ENCODE results near the gene LGALS3BP.
"Not testable (repeated sequence)": the region's sequence is repeated elsewhere in the genome, so short reads cannot be mapped to it uniquely, and the experiment has no call there.

The LGALS3BP gene

DNA sequence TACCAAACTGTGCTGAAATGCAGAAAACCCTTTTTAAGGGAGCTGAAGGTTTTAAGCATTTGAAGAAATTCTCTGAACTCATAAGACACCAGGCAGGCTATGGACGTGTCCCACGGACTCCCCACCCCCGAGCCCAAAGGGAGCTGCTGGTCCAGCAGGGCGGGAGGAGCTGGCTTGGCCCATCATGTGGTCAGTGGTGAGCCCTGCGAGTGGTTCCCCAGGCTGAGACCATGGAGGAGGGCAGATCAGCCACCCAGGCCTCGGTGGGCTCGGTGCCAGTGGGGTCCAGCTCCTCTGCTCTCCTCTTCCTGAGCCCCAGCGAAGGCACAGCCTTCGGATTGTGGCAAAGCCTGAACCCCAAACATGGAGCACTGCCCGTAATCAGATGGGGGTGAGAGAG, 27.0 kb downstream of the LGALS3BP start:
- Histone ChIP-seq H3K36me3 (ENCODE audit: control insufficient read depth in 1 of 2, insufficient read depth in 2 of 2, low read length in 2 of 2) (no peaks in the 10 kb centered on the region), H3K27ac (ENCODE audit: low read depth, low read length) (no peak overlapping the region), H3K4me3 (ENCODE audit: low read depth in 1 of 2, low read length in 2 of 2) (no peak overlapping the region), H3K9me3 (ENCODE audit: control insufficient read depth in 1 of 2, low read length in 2 of 2) (peaks cover 11 to 16% of the 10 kb centered on the region in 2 donors), H3K27me3 (ENCODE audit: control insufficient read depth in 1 of 2, insufficient read depth in 2 of 2, low read length in 2 of 2) (no peaks in the 10 kb centered on the region), H3K4me1 (ENCODE audit: control insufficient read depth in 1 of 2, insufficient read depth in 2 of 2, low read length in 2 of 2) (peaks cover under 1 to 7% of the 10 kb centered on the region in 2 donors), H3K9ac (ENCODE audit: low read depth in 1 of 2, low read length in 2 of 2) (no peak overlapping the region)

DNA sequence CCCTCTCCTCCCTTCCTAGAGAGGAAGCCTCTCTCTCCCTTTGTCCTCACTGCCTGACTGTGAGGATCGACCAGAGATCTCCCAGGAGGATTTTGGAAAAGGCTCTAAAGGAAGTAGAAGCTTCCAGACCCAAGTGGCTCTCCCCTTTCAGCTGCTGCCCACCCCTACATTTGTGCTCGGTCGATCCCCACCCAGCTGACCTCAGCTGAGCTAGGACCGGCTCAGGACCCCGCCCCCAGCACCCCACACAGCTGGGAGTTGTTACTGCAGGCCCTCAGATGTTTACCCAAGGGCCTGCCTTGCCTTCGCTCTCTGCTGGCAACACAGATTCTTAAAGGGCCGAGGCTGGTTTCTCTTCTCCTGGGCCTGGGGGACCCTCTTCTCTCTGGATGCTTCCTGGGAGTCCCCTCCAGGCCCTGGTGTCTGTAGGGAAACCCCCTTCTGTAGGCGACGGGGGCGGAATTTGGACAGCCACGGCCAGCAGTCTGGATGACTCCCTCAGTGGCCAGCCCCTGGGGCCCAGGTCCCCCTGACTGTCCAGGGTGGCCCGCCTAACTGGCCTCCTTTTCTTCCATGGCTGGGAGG, 27.7 kb downstream of the LGALS3BP start:
- no peaks in the 10 kb centered on the region for H3K27me3 ChIP-seq (ENCODE audit: control insufficient read depth in 1 of 2, insufficient read depth in 2 of 2, low read length in 2 of 2)
- H3K27ac ChIP-seq (ENCODE audit: low read depth, low read length), result no peak overlapping the region
- H3K4me3 ChIP-seq (ENCODE audit: low read depth in 1 of 2, low read length in 2 of 2), result no peak overlapping the region
- H3K9me3 ChIP-seq (ENCODE audit: control insufficient read depth in 1 of 2, low read length in 2 of 2), result peaks cover 11 to 16% of the 10 kb centered on the region in 2 donors
- H3K36me3 ChIP-seq (ENCODE audit: control insufficient read depth in 1 of 2, insufficient read depth in 2 of 2, low read length in 2 of 2), result no peaks in the 10 kb centered on the region
- H3K9ac ChIP-seq (ENCODE audit: low read depth in 1 of 2, low read length in 2 of 2), result no peak overlapping the region
- peaks cover 7 to 13% of the 10 kb centered on the region in 2 donors for H3K4me1 ChIP-seq (ENCODE audit: control insufficient read depth in 1 of 2, insufficient read depth in 2 of 2, low read length in 2 of 2)

DNA sequence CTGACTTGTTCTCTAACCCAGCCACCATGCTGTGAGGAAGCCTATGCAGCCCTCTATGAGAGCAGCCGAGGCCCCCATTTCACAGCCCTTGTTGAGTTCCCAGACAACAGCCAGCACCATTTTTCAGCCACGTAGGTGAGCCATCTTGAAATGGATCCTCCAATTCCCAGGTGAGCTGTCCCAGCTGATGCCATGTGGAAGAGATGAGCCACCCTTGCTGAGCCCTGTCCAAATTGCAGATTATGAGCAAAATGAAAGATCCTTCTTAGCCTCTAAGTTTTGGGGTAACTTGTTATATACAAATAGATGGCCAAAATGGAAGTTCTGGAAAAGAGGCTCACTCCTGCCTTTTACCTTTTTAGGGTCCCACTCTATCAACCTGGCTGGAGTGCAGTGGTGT, 28.9 kb downstream of the LGALS3BP start:
- no peak overlapping the region for H3K4me3 ChIP-seq (ENCODE audit: low read depth in 1 of 2, low read length in 2 of 2)
- H3K36me3 ChIP-seq (ENCODE audit: control insufficient read depth in 1 of 2, insufficient read depth in 2 of 2, low read length in 2 of 2), result no peaks in the 10 kb centered on the region
- H3K9ac ChIP-seq (ENCODE audit: low read depth in 1 of 2, low read length in 2 of 2), result no peak overlapping the region
- no peak overlapping the region for H3K27ac ChIP-seq (ENCODE audit: low read depth, low read length)
- H3K4me1 ChIP-seq (ENCODE audit: control insufficient read depth in 1 of 2, insufficient read depth in 2 of 2, low read length in 2 of 2), result peaks cover 10 to 15% of the 10 kb centered on the region in 2 donors
- no peaks in the 10 kb centered on the region for H3K27me3 ChIP-seq (ENCODE audit: control insufficient read depth in 1 of 2, insufficient read depth in 2 of 2, low read length in 2 of 2)
- peaks cover 11 to 16% of the 10 kb centered on the region in 2 donors for H3K9me3 ChIP-seq (ENCODE audit: control insufficient read depth in 1 of 2, low read length in 2 of 2)

DNA sequence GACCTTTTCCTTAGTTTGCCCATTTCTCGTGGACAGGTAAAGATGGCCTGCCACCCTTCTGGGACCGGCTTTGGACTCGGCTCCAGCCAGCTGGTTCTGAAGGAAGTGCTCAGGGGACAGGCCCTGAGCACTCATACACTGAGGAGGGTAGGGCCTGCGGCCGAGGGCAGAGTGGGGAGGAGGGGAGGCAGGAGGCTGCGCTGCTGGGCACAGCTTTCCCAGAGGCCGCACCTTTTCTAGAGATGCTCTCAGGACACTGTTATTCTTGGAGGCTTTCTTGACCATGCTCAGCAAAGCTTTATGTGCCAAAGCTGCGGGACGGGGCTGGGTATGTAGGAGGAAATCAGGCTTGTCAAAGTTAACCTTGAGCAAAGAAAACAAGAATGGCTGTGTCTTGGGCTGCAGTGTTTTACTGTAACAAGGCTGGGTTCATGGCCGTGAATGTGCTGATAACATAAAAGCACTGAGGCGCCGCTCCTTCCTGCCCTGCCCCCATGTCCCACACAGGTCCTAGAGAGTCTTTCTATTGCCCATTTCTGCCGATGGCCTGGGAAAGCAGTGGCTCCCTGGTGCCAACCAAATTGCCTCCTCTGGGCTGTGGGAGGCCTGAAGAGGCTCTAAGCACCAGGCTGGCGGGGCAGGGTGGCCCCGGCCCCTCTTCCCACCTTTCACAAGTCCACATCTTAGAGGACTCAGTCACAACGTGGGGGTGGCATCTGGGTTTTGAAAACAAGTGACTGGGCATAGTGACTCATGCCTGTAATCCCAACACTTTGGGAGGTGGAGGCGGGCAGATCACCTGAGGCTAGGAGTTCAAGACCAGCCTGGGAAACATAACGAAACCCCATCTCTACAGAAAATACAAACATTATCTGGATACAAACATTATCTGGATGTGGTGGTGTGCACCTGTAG, 32.2 kb downstream of the LGALS3BP start:
- no peak overlapping the region for H3K27ac ChIP-seq (ENCODE audit: low read depth, low read length)
- no peak overlapping the region for H3K9ac ChIP-seq (ENCODE audit: low read depth in 1 of 2, low read length in 2 of 2)
- H3K27me3 ChIP-seq (ENCODE audit: control insufficient read depth in 1 of 2, insufficient read depth in 2 of 2, low read length in 2 of 2), result no peaks in the 10 kb centered on the region
- peaks cover 11 to 16% of the 10 kb centered on the region in 2 donors for H3K9me3 ChIP-seq (ENCODE audit: control insufficient read depth in 1 of 2, low read length in 2 of 2)
- peaks cover 10 to 11% of the 10 kb centered on the region in 2 donors for H3K4me1 ChIP-seq (ENCODE audit: control insufficient read depth in 1 of 2, insufficient read depth in 2 of 2, low read length in 2 of 2)
- H3K36me3 ChIP-seq (ENCODE audit: control insufficient read depth in 1 of 2, insufficient read depth in 2 of 2, low read length in 2 of 2), result no peaks in the 10 kb centered on the region
- no peak overlapping the region for H3K4me3 ChIP-seq (ENCODE audit: low read depth in 1 of 2, low read length in 2 of 2)

DNA sequence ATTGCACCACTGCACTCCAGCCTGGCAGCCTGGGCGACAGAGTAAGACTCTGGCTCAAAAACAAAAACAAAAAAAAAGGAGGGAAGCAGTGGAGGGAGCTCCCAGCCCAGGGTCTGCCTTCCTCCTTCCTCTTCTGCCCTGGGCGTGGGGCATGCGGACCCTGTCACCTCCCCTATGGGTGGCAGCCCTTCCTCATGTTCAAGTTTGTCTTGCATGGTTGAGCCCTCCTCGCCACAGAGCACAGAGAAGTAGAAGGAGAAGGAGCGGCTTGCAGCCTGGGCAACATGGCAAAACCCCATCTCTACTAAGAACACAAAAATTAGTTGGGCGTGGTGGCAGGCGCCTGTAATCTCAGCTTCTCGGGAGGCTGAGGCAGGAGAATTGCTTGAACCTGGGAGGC, 33.1 kb downstream of the LGALS3BP start:
- Histone ChIP-seq H3K9me3 (ENCODE audit: control insufficient read depth in 1 of 2, low read length in 2 of 2) (peaks cover 11 to 16% of the 10 kb centered on the region in 2 donors), H3K4me1 (ENCODE audit: control insufficient read depth in 1 of 2, insufficient read depth in 2 of 2, low read length in 2 of 2) (peaks cover 10 to 11% of the 10 kb centered on the region in 2 donors), H3K27me3 (ENCODE audit: control insufficient read depth in 1 of 2, insufficient read depth in 2 of 2, low read length in 2 of 2) (no peaks in the 10 kb centered on the region), H3K4me3 (ENCODE audit: low read depth in 1 of 2, low read length in 2 of 2) (no peak overlapping the region), H3K9ac (ENCODE audit: low read depth in 1 of 2, low read length in 2 of 2) (no peak overlapping the region), H3K36me3 (ENCODE audit: control insufficient read depth in 1 of 2, insufficient read depth in 2 of 2, low read length in 2 of 2) (no peaks in the 10 kb centered on the region), H3K27ac (ENCODE audit: low read depth, low read length) (no peak overlapping the region)

DNA sequence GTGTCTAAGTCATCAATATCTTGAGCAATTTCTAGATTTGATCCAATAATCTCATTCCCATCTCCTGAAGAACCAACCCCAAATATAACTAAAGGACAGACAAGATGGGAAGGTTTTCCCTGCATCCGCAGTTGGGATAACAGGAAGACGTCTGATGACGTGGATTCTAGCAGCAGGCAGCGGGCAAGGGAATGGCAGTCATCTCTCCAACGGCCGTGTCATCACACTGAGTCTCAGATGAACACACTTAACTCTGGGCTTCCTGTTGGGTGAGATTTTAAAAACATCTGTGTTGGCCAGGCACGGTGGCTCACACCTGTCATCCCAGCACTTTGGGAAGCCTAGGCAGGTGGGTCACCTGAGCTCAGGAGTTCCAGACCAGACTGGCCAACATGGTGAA, 33.6 kb downstream of the LGALS3BP start:
- Histone ChIP-seq H3K27ac (ENCODE audit: low read depth, low read length) (no peak overlapping the region), H3K36me3 (ENCODE audit: control insufficient read depth in 1 of 2, insufficient read depth in 2 of 2, low read length in 2 of 2) (no peaks in the 10 kb centered on the region), H3K9me3 (ENCODE audit: control insufficient read depth in 1 of 2, low read length in 2 of 2) (peaks cover 7 to 13% of the 10 kb centered on the region in 2 donors), H3K27me3 (ENCODE audit: control insufficient read depth in 1 of 2, insufficient read depth in 2 of 2, low read length in 2 of 2) (no peaks in the 10 kb centered on the region), H3K4me3 (ENCODE audit: low read depth in 1 of 2, low read length in 2 of 2) (no peak overlapping the region), H3K4me1 (ENCODE audit: control insufficient read depth in 1 of 2, insufficient read depth in 2 of 2, low read length in 2 of 2) (peaks cover 10 to 11% of the 10 kb centered on the region in 2 donors), H3K9ac (ENCODE audit: low read depth in 1 of 2, low read length in 2 of 2) (no peak overlapping the region)

DNA sequence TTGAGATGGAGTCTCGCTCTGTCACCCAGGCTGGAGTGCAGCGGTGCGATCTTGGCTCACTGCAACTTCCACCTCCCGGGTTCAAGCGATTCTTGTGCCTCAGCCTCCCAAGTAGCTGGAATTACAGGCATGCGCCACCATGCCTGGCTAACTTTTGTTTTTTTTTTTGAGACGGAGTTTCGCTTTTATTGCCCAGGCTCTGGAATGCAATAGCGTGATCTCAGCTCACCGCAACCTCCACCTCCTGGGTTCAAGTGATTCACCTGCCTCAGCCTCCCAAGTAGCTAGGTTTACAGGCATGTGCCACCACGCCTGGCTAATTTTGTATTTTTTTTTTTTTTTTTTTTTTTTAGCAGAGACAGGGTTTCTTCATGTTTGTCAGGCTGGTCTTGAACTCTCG, 34.3 kb downstream of the LGALS3BP start:
- not testable (repeated sequence) for H3K9ac ChIP-seq (ENCODE audit: low read depth in 1 of 2, low read length in 2 of 2); H3K27ac ChIP-seq (ENCODE audit: low read depth, low read length); H3K9me3 ChIP-seq (ENCODE audit: control insufficient read depth in 1 of 2, low read length in 2 of 2); H3K4me3 ChIP-seq (ENCODE audit: low read depth in 1 of 2, low read length in 2 of 2); H3K27me3 ChIP-seq (ENCODE audit: control insufficient read depth in 1 of 2, insufficient read depth in 2 of 2, low read length in 2 of 2); H3K36me3 ChIP-seq (ENCODE audit: control insufficient read depth in 1 of 2, insufficient read depth in 2 of 2, low read length in 2 of 2)
- peaks cover 10 to 11% of the 10 kb centered on the region in 2 donors for H3K4me1 ChIP-seq (ENCODE audit: control insufficient read depth in 1 of 2, insufficient read depth in 2 of 2, low read length in 2 of 2)

DNA sequence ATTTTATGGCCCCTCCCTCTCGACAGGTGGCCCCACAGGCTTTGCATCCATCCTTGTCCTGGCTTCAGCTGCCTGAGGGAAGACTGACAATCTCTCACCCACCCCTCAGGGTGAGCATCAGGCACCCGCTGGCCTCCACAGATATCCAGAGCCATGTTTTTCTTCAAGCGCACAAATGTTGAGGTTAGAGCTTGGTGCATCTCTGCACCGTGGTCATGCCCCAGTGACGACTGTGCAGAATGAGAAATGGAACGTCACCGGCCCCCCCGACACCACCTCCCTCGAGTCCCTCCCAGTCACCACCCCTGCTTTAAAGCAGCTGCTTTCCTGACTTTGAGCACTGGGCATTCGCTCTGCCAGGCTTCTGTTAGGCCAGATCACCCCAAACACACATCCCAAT, 34.8 kb downstream of the LGALS3BP start:
- H3K27ac ChIP-seq (ENCODE audit: low read depth, low read length), result no peak overlapping the region

DNA sequence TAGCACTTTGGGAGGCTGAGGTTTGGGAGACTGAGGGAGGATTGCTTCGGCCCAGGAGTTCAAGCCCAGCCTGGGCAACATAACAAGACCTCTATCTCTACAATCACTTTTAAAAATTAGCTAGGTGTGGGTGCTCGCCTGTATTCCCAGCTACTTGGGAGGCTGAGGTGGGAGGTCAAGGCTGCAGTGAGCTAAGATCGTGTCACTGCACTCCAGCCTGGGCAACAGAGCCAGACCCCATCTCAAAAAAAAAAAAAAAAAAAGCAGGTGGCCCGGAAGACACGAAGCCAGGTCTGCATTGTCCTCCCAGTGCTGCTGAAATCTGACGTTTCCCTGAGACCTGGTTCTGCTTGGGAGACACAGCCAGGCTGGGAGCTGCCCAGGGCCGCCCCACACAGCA, 35.7 kb downstream of the LGALS3BP start:
- Histone ChIP-seq H3K27me3 (ENCODE audit: control insufficient read depth in 1 of 2, insufficient read depth in 2 of 2, low read length in 2 of 2) (no peaks in the 10 kb centered on the region), H3K36me3 (ENCODE audit: control insufficient read depth in 1 of 2, insufficient read depth in 2 of 2, low read length in 2 of 2) (no peaks in the 10 kb centered on the region), H3K9ac (ENCODE audit: low read depth in 1 of 2, low read length in 2 of 2) (no peak overlapping the region), H3K4me1 (ENCODE audit: control insufficient read depth in 1 of 2, insufficient read depth in 2 of 2, low read length in 2 of 2) (peaks cover 10 to 11% of the 10 kb centered on the region in 2 donors), H3K27ac (ENCODE audit: low read depth, low read length) (no peak overlapping the region), H3K9me3 (ENCODE audit: control insufficient read depth in 1 of 2, low read length in 2 of 2) (no peaks in the 10 kb centered on the region), H3K4me3 (ENCODE audit: low read depth in 1 of 2, low read length in 2 of 2) (no peak overlapping the region)

More for the DNA sequence above, 34.8 kb downstream of the LGALS3BP start:
- Histone ChIP-seq H3K9me3 (ENCODE audit: control insufficient read depth in 1 of 2, low read length in 2 of 2) (peaks cover 0 to 2% of the 10 kb centered on the region in 2 donors), H3K36me3 (ENCODE audit: control insufficient read depth in 1 of 2, insufficient read depth in 2 of 2, low read length in 2 of 2) (no peaks in the 10 kb centered on the region), H3K4me1 (ENCODE audit: control insufficient read depth in 1 of 2, insufficient read depth in 2 of 2, low read length in 2 of 2) (peaks cover 10 to 11% of the 10 kb centered on the region in 2 donors), H3K4me3 (ENCODE audit: low read depth in 1 of 2, low read length in 2 of 2) (no peak overlapping the region), H3K27me3 (ENCODE audit: control insufficient read depth in 1 of 2, insufficient read depth in 2 of 2, low read length in 2 of 2) (no peaks in the 10 kb centered on the region), H3K9ac (ENCODE audit: low read depth in 1 of 2, low read length in 2 of 2) (no peak overlapping the region)

DNA sequence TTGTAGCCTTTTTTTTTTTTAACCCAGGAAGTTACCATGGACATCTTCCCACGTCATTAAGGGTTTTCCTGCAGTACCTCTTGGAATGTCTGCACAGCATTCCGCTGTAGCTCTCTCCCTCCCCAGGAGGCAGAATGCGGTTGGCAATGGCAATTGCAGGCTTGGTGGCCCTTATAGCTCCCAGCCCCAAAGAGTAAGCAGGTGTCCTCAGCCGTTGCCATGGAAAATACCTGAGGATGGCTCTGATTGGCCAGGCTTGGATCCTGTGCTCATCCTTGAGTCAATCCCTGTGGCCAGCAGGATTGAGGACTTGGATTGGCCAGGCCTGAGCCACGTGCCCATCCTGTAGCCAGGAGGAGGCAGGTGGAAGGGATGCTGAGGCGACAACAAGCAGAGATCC, 39.0 kb downstream of the LGALS3BP start:
- no peak overlapping the region for H3K4me3 ChIP-seq (ENCODE audit: low read depth in 1 of 2, low read length in 2 of 2)

More for the DNA sequence above, 39.0 kb downstream of the LGALS3BP start:
- H3K36me3 ChIP-seq (ENCODE audit: control insufficient read depth in 1 of 2, insufficient read depth in 2 of 2, low read length in 2 of 2), result no peaks in the 10 kb centered on the region
- no peak overlapping the region for H3K27ac ChIP-seq (ENCODE audit: low read depth, low read length)
- no peaks in the 10 kb centered on the region for H3K9me3 ChIP-seq (ENCODE audit: control insufficient read depth in 1 of 2, low read length in 2 of 2)
- no peaks in the 10 kb centered on the region for H3K27me3 ChIP-seq (ENCODE audit: control insufficient read depth in 1 of 2, insufficient read depth in 2 of 2, low read length in 2 of 2)
- H3K9ac ChIP-seq (ENCODE audit: low read depth in 1 of 2, low read length in 2 of 2), result no peak overlapping the region
- H3K4me1 ChIP-seq (ENCODE audit: control insufficient read depth in 1 of 2, insufficient read depth in 2 of 2, low read length in 2 of 2), result no peaks in the 10 kb centered on the region
